K562 (cell line): ENCODE results near the gene PTGES3L. TPM values are rescaled to one million over a fixed set of nuclear protein-coding genes. Genes with fewer than 3 reads are reported as not detected.
A peak's percentile ranks its signal among the peaks of the same experiment; 100 is the strongest.

ENCODE experiments used
- ARID1B ChIP-seq: fragments of 450-650 bp; IDR thresholded peaks from 2 replicates; pipeline ENCODE4 v1.6.1; 2016; ENCODE audit warnings: antibody characterized with exemption, mild to moderate bottlenecking, inconsistent platforms
- BCL6 ChIP-seq: fragments of 250-450 bp; sonication (Bioruptor Pico); IDR thresholded peaks from 2 replicates; pipeline ENCODE4 v1.4.0; 2020
- BHLHE40 ChIP-seq: IDR thresholded peaks from 2 replicates; pipeline ENCODE4 v1.6.1; 2011; ENCODE audit warnings: low read length, improper control_type of control experiment
- BMI1 ChIP-seq: fragments of 150-350 bp; IDR thresholded peaks from 2 replicates; pipeline ENCODE4 v1.6.1; 2014; ENCODE audit warnings: low read length
- BRD4 ChIP-seq: fragments of 200-600 bp; sonication (generic); IDR thresholded peaks from 2 replicates; pipeline ENCODE4 v1.6.1; 2017; ENCODE audit warnings: inconsistent platforms
- CTBP1 ChIP-seq: fragments of 450-650 bp; IDR thresholded peaks from 2 replicates; pipeline ENCODE4 v1.6.1; 2016; ENCODE audit warnings: borderline replicate concordance
- L3MBTL2 ChIP-seq: fragments of 450-650 bp; IDR thresholded peaks from 2 replicates; pipeline ENCODE4 v1.6.1; 2016; ENCODE audit warnings: mild to moderate bottlenecking, moderate library complexity
- LEF1 ChIP-seq: fragments of 450-650 bp; IDR thresholded peaks from 2 replicates; pipeline ENCODE4 v1.6.1; 2016; ENCODE audit warnings: mild to moderate bottlenecking
- NEUROD1 ChIP-seq: fragments of 150-350 bp; IDR thresholded peaks from 2 replicates; pipeline ENCODE4 v1.6.1; 2014; ENCODE audit warnings: borderline replicate concordance, low read length, low read depth; ENCODE audit not compliant: partially characterized antibody
- NR2C2 ChIP-seq, 2 experiments: fragments of 200-800 bp in 1 of 2; sonication (Bioruptor generic) in 1 of 2; sonication (generic) in 1 of 2; formaldehyde crosslinking in 1 of 2; IDR thresholded peaks; 2 replicates each; pipeline versions ENCODE4 v1.6.1 to v1.8.0; 2016 to 2022; ENCODE audit warnings: mild to moderate bottlenecking in 1 of 2, missing compliant biosample characterization in 1 of 2, missing genetic modification characterization in 1 of 2, missing genetic modification reagents in 1 of 2
- POLR2G ChIP-seq: fragments of 200-400 bp; formaldehyde crosslinking; IDR thresholded peaks from 2 replicates; pipeline ENCODE4 v1.6.1; 2017; ENCODE audit warnings: low read depth, mild to moderate bottlenecking, antibody characterized with exemption, low read length, moderate library complexity
- POLR2H ChIP-seq: IDR thresholded peaks from 2 replicates; pipeline ENCODE4 v1.6.1; 2016; ENCODE audit warnings: missing genetic modification characterization, low read depth, mild to moderate bottlenecking, control low read depth, missing compliant biosample characterization, moderate library complexity
- TBP ChIP-seq: optimal IDR thresholded peaks from 2 replicates; pipeline ENCODE3; 2011; ENCODE audit warnings: low read depth, low read length, improper control_type of control experiment
- ZC3H8 ChIP-seq: fragments of 450-650 bp; IDR thresholded peaks from 2 replicates; pipeline ENCODE4 v1.6.1; 2017
- polyA plus RNA-seq, 8 experiments: library from polyadenylated mRNA; depleted of rRNA in 4 of 8; stranded (reverse) in 5 of 8; unstranded in 3 of 8; fragments of >200 nt; fragmentation: Nextera tagmentation in 2 of 8; fragmentation: Illumina TruSeq in 1 of 8; extraction: Ambion mirVana in 2 of 8; extraction: Trizol in 1 of 8; gene quantifications; 2 replicates each; pipeline versions ENCODE4 v1.2.1 to v1.2.3, GENCODE V29; 2011 to 2014; ENCODE audit warnings: inconsistent platforms in 1 of 8, missing spikeins in 1 of 8
- total RNA-seq, 7 experiments: library from RNA; depleted of rRNA in 6 of 7; stranded (reverse); fragments of >200 nt in 6 of 7; fragmentation: Illumina TruSeq in 2 of 7; extraction: Trizol in 2 of 7; gene quantifications; 2 replicates each; pipeline versions ENCODE4 v1.2.1 to v1.2.3, GENCODE V29; 2011 to 2021; ENCODE audit warnings: low replicate concordance in 1 of 7
- TF ChIP-seq, protein P1 (sequence below): fragments of 250-450 bp; sonication (Bioruptor Pico); IDR thresholded peaks from 2 replicates; pipeline ENCODE4 v1.8.0; 2021; ENCODE audit warnings: moderate library complexity, mild to moderate bottlenecking, inconsistent platforms
- TF ChIP-seq, protein P2 (sequence below), 2 experiments: fragments of 200-800 bp in 1 of 2; sonication (Bioruptor generic) in 1 of 2; sonication (generic) in 1 of 2; formaldehyde crosslinking in 1 of 2; IDR thresholded peaks in 1 of 2; conservative IDR thresholded peaks in 1 of 2; 2 replicates each; pipeline versions ENCODE4 v1.5.0 to v1.6.1; 2016 to 2020; ENCODE audit warnings: missing compliant biosample characterization in 1 of 2, missing genetic modification characterization in 1 of 2, missing genetic modification reagents in 1 of 2
- TF ChIP-seq, protein P3 (sequence below), 2 experiments: IDR thresholded peaks; 2 replicates each; pipeline ENCODE4 v1.6.1; 2011; ENCODE audit warnings: borderline replicate concordance in 1 of 2, control low read depth in 1 of 2, low read depth in 1 of 2, low read length in 1 of 2, mild to moderate bottlenecking in 1 of 2, mixed read lengths in 1 of 2, moderate library complexity in 1 of 2; ENCODE audit not compliant: insufficient read depth in 1 of 2, insufficient read length in 1 of 2, poor library complexity in 1 of 2, severe bottlenecking in 1 of 2; ENCODE audit errors: extremely low read depth in 1 of 2
- TF ChIP-seq, protein P4 (sequence below): fragments of 450-650 bp; formaldehyde crosslinking; IDR thresholded peaks from 2 replicates; pipeline ENCODE4 v1.4.0; 2020; ENCODE audit warnings: mild to moderate bottlenecking, moderate library complexity
- TF ChIP-seq, protein P5 (sequence below): sonication (generic); formaldehyde crosslinking; IDR thresholded peaks from 2 replicates; pipeline ENCODE4 v1.8.0; 2022; ENCODE audit warnings: missing genetic modification reagents, mild to moderate bottlenecking, moderate library complexity, borderline replicate concordance

The PTGES3L gene
- total and polyA plus RNA-seq, 9 of the 15 experiments (the other 6 are each of a cell fraction or from before 2014, with no cell fraction given) = 6.0 to 16.0 (median 9.6) TPM

DNA sequence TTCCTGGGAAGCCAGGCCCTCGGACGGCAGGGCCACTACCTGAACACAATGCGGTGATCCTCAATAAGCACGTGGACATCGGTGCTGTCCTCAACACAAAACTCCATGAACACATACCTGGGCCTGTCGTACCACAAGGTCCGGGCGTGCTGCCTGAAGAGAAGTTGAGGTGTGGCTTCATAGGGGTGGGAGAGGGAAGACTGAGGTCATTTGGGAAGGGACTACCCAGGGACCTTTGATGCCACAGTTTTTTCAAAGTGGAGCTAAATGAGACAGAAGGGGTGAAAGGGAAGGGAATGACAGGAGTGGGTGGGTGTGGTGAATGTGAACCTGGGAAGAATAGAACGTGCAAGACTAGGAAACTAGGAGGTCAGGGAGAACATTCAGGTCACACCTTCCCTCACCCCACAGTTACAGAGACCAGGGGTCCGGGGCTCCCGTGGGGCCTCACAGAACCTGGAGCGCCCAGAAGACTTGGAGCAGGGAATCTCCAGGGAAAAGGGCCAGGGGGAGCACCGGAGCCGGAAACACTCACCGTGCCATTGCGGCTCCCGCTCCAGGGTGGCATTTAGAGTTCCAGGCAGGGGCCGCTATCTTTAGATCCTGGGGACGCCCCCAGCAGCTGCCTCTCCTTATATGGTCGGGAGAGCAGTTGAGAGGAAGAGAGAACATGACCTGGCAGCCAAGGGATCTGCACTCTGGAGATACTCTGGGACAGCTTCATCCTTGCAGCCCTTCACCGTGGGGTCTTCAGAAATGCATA lies at the start of gene PTGES3L (continued):
- TF ChIP-seq, protein P1, sequence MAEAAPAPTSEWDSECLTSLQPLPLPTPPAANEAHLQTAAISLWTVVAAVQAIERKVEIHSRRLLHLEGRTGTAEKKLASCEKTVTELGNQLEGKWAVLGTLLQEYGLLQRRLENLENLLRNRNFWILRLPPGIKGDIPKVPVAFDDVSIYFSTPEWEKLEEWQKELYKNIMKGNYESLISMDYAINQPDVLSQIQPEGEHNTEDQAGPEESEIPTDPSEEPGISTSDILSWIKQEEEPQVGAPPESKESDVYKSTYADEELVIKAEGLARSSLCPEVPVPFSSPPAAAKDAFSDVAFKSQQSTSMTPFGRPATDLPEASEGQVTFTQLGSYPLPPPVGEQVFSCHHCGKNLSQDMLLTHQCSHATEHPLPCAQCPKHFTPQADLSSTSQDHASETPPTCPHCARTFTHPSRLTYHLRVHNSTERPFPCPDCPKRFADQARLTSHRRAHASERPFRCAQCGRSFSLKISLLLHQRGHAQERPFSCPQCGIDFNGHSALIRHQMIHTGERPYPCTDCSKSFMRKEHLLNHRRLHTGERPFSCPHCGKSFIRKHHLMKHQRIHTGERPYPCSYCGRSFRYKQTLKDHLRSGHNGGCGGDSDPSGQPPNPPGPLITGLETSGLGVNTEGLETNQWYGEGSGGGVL (CRISPR knock-in tag) = no peak
- TF ChIP-seq, protein P2, sequence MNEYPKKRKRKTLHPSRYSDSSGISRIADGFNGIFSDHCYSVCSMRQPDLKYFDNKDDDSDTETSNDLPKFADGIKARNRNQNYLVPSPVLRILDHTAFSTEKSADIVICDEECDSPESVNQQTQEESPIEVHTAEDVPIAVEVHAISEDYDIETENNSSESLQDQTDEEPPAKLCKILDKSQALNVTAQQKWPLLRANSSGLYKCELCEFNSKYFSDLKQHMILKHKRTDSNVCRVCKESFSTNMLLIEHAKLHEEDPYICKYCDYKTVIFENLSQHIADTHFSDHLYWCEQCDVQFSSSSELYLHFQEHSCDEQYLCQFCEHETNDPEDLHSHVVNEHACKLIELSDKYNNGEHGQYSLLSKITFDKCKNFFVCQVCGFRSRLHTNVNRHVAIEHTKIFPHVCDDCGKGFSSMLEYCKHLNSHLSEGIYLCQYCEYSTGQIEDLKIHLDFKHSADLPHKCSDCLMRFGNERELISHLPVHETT (CRISPR knock-in tag; conservative IDR thresholded peaks at IDR 0.05 in 1 of 2, IDR thresholded peaks at IDR 0.05 in 1 of 2) = peak in 1 of 2 experiments; percentile 22; a peak in 1 of 4 replicates
- TF ChIP-seq ZC3H8 = peak; percentile 12; the same call in 1 of the 2 replicates
- no peak for TF ChIP-seq BMI1
- 0 out of 2 replicates have a peak, but pooled peaks have one; percentile 12 for TF ChIP-seq CTBP1
- peak; percentile 50 for TF ChIP-seq TBP
- TF ChIP-seq BRD4 = peak; percentile 19; the same call in 1 of the 2 replicates
- peak; percentile 49 for TF ChIP-seq BHLHE40
- 0 out of 2 replicates have a peak, but pooled peaks have one; percentile 16 for TF ChIP-seq POLR2H (tag)
- peak; percentile 50 for TF ChIP-seq POLR2G
- peak; percentile 42; the same call in 1 of the 2 replicates for TF ChIP-seq LEF1
- TF ChIP-seq, protein P3, sequence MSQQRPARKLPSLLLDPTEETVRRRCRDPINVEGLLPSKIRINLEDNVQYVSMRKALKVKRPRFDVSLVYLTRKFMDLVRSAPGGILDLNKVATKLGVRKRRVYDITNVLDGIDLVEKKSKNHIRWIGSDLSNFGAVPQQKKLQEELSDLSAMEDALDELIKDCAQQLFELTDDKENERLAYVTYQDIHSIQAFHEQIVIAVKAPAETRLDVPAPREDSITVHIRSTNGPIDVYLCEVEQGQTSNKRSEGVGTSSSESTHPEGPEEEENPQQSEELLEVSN (IDR thresholded peaks at IDR 0.05; ENCODE audit: borderline replicate concordance in 1 of 2, extremely low read depth in 1 of 2, insufficient read depth in 1 of 2, insufficient read length in 1 of 2, low read depth in 1 of 2, low read length in 1 of 2, poor library complexity in 1 of 2, severe bottlenecking in 1 of 2) = peak; percentile 56 to 63
- TF ChIP-seq BCL6 (CRISPR knock-in tag) = no peak
- TF ChIP-seq, protein P4, sequence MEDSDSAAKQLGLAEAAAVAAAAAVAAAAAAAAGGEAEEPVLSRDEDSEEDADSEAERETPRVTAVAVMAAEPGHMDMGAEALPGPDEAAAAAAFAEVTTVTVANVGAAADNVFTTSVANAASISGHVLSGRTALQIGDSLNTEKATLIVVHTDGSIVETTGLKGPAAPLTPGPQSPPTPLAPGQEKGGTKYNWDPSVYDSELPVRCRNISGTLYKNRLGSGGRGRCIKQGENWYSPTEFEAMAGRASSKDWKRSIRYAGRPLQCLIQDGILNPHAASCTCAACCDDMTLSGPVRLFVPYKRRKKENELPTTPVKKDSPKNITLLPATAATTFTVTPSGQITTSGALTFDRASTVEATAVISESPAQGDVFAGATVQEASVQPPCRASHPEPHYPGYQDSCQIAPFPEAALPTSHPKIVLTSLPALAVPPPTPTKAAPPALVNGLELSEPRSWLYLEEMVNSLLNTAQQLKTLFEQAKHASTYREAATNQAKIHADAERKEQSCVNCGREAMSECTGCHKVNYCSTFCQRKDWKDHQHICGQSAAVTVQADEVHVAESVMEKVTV (CRISPR knock-in tag) = no peak
- TF ChIP-seq ARID1B = peak; percentile 16; the same call in 1 of the 2 replicates
- TF ChIP-seq L3MBTL2 = peak; percentile 86
- peak; percentile 53 for TF ChIP-seq NEUROD1
- TF ChIP-seq, protein P5, sequence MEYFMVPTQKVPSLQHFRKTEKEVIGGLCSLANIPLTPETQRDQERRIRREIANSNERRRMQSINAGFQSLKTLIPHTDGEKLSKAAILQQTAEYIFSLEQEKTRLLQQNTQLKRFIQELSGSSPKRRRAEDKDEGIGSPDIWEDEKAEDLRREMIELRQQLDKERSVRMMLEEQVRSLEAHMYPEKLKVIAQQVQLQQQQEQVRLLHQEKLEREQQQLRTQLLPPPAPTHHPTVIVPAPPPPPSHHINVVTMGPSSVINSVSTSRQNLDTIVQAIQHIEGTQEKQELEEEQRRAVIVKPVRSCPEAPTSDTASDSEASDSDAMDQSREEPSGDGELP (CRISPR knock-in tag) = peak; percentile 43; the same call in 1 of the 2 replicates
- TF ChIP-seq NR2C2 (CRISPR knock-in tag; IDR thresholded peaks at IDR 0.05) = no peak
- TF ChIP-seq NR2C2 (tag; IDR thresholded peaks at IDR 0.05) = peak; percentile 35; the same call in 1 of the 2 replicates
